ENCODE measurements around the gene USP10.
"Not testable (repeated sequence)": the region's sequence is repeated elsewhere in the genome, so short reads cannot be mapped to it uniquely, and the experiment has no call there.

The USP10 gene

GRCh38 chr16:84746875-84747274 lies 47.1 kb downstream of the USP10 start:
- Histone ChIP-seq H3K79me1 (replicated peaks; ENCODE audit: low read length, poor library complexity, severe bottlenecking) (peaks cover 14% of the 10 kb centered on the region), H4K91ac (ENCODE audit: low read length) (no peak overlapping the region), H2BK120ac (ENCODE audit: low read depth, low read length) (no peak overlapping the region), H3K4me1 (ENCODE audit: control insufficient read depth, insufficient read depth, low read depth, low read length) (peaks cover 2% of the 10 kb centered on the region), H2BK5ac (ENCODE audit: low read depth, low read length, poor library complexity, severe bottlenecking) (no peak overlapping the region), H2AK5ac (ENCODE audit: low read length, severe bottlenecking) (no peak overlapping the region), H3K4me3 (ENCODE audit: insufficient read depth in 1 of 2, low read depth in 1 of 2, low read length in 2 of 2) (no peak overlapping the region), H3K18ac (ENCODE audit: low read depth in 1 of 2, low read length in 2 of 2) (no peak overlapping the region), H4K8ac (ENCODE audit: low read length) (no peak overlapping the region), H3K4me2 (ENCODE audit: low read length, poor library complexity, severe bottlenecking) (no peak overlapping the region), H3K23ac (ENCODE audit: low read length in 2 of 2) (no peak overlapping the region), H3K9ac (ENCODE audit: low read length) (no peak overlapping the region), H3K36me3 (ENCODE audit: control insufficient read depth in 1 of 2, insufficient read depth in 2 of 2, low read depth in 1 of 2, low read length in 2 of 2) (peaks cover 20 to 38% of the 10 kb centered on the region in 2 experiments), H3K27me3 (ENCODE audit: control insufficient read depth in 1 of 2, insufficient read depth in 1 of 2, low read length in 2 of 2) (no peaks in the 10 kb centered on the region), H3K4ac (ENCODE audit: low read depth in 1 of 2, low read length in 2 of 2) (no peak overlapping the region), H2BK12ac (ENCODE audit: low read length in 2 of 2) (no peak overlapping the region), H3K14ac (ENCODE audit: low read length in 2 of 2) (no peak overlapping the region), H2BK15ac (ENCODE audit: low read depth, poor library complexity, severe bottlenecking) (no peak overlapping the region), H2AFZ (ENCODE audit: low read depth, low read length) (no peak overlapping the region), H3K27ac (ENCODE audit: low read length, poor library complexity, severe bottlenecking) (no peak overlapping the region), H3K9me3 (ENCODE audit: control insufficient read depth, low read length) (no peaks in the 10 kb centered on the region)
- DNase-seq: no peak
- WGBS: 97% methylated on average over 11 of the region's 11 CpGs

DNA sequence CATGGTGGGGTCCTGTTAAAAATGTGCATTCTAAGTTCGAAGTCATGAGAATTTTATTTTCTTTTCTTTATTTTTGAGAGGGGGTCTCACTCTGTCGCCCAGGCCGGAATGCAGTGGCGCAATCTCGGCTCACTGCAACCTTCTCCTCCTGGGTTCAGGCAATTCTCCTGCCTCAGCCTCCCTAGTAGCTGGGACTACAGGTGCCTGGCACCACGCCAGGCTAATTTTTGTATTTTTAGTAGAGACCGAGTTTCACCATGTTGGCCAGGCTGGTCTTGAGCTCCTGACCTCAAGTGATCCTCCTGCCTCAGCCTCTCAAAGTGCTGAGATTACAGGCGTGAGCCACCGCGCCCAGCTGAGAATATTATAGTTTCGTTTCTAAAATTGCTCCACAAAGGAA lies 48.4 kb downstream of the USP10 start:
- Histone ChIP-seq H3K79me1 (replicated peaks; ENCODE audit: low read length, poor library complexity, severe bottlenecking) (peaks cover 14% of the 10 kb centered on the region), H3K36me3 (ENCODE audit: control insufficient read depth in 1 of 2, insufficient read depth in 2 of 2, low read depth in 1 of 2, low read length in 2 of 2) (peaks cover 11 to 34% of the 10 kb centered on the region in 2 experiments)
- H3K4me2 ChIP-seq (ENCODE audit: low read length, poor library complexity, severe bottlenecking); H3K9me3 ChIP-seq (ENCODE audit: control insufficient read depth, low read length); H4K91ac ChIP-seq (ENCODE audit: low read length); H3K9ac ChIP-seq (ENCODE audit: low read length); H2BK5ac ChIP-seq (ENCODE audit: low read depth, low read length, poor library complexity, severe bottlenecking); H3K4me1 ChIP-seq (ENCODE audit: control insufficient read depth, insufficient read depth, low read depth, low read length); DNase-seq; H3K4me3 ChIP-seq (ENCODE audit: insufficient read depth in 1 of 2, low read depth in 1 of 2, low read length in 2 of 2); H3K27ac ChIP-seq (ENCODE audit: low read length, poor library complexity, severe bottlenecking); H3K23ac ChIP-seq (ENCODE audit: low read length in 2 of 2); H4K8ac ChIP-seq (ENCODE audit: low read length); H3K4ac ChIP-seq (ENCODE audit: low read depth in 1 of 2, low read length in 2 of 2); H3K14ac ChIP-seq (ENCODE audit: low read length in 2 of 2); H3K18ac ChIP-seq (ENCODE audit: low read depth in 1 of 2, low read length in 2 of 2); H2BK15ac ChIP-seq (ENCODE audit: low read depth, poor library complexity, severe bottlenecking); H2AK5ac ChIP-seq (ENCODE audit: low read length, severe bottlenecking); H2AFZ ChIP-seq (ENCODE audit: low read depth, low read length); H3K27me3 ChIP-seq (ENCODE audit: control insufficient read depth in 1 of 2, insufficient read depth in 1 of 2, low read length in 2 of 2); H2BK12ac ChIP-seq (ENCODE audit: low read length in 2 of 2); H2BK120ac ChIP-seq (ENCODE audit: low read depth, low read length): not testable (repeated sequence)
- WGBS: 93% methylated on average over 10 of the region's 11 CpGs

GRCh38 chr16:84749072-84749471 lies 49.3 kb downstream of the USP10 start:
- Histone ChIP-seq H2AK5ac (ENCODE audit: low read length, severe bottlenecking) (no peak overlapping the region), H2BK12ac (ENCODE audit: low read length in 2 of 2) (no peak overlapping the region), H3K4me3 (ENCODE audit: insufficient read depth in 1 of 2, low read depth in 1 of 2, low read length in 2 of 2) (no peak overlapping the region), H3K27ac (ENCODE audit: low read length, poor library complexity, severe bottlenecking) (no peak overlapping the region), H2BK15ac (ENCODE audit: low read depth, poor library complexity, severe bottlenecking) (no peak overlapping the region), H3K23ac (ENCODE audit: low read length in 2 of 2) (no peak overlapping the region), H2BK5ac (ENCODE audit: low read depth, low read length, poor library complexity, severe bottlenecking) (no peak overlapping the region), H3K9me3 (ENCODE audit: control insufficient read depth, low read length) (no peaks in the 10 kb centered on the region), H3K14ac (ENCODE audit: low read length in 2 of 2) (no peak overlapping the region), H3K18ac (ENCODE audit: low read depth in 1 of 2, low read length in 2 of 2) (no peak overlapping the region), H3K9ac (ENCODE audit: low read length) (no peak overlapping the region), H2BK120ac (ENCODE audit: low read depth, low read length) (no peak overlapping the region), H3K4me2 (ENCODE audit: low read length, poor library complexity, severe bottlenecking) (no peak overlapping the region), H3K36me3 (ENCODE audit: control insufficient read depth in 1 of 2, insufficient read depth in 2 of 2, low read depth in 1 of 2, low read length in 2 of 2) (peaks cover 11 to 34% of the 10 kb centered on the region in 2 experiments), H3K79me1 (replicated peaks; ENCODE audit: low read length, poor library complexity, severe bottlenecking) (peaks cover 16% of the 10 kb centered on the region), H4K8ac (ENCODE audit: low read length) (no peak overlapping the region), H3K27me3 (ENCODE audit: control insufficient read depth in 1 of 2, insufficient read depth in 1 of 2, low read length in 2 of 2) (no peaks in the 10 kb centered on the region), H3K4ac (ENCODE audit: low read depth in 1 of 2, low read length in 2 of 2) (no peak overlapping the region), H2AFZ (ENCODE audit: low read depth, low read length) (no peak overlapping the region), H3K4me1 (ENCODE audit: control insufficient read depth, insufficient read depth, low read depth, low read length) (peaks cover 2% of the 10 kb centered on the region), H4K91ac (ENCODE audit: low read length) (no peak overlapping the region)
- 97% methylated on average over 2 of the region's 2 CpGs for WGBS
- DNase-seq: no peak

GRCh38 chr16:84749815-84750214 lies 50.0 kb downstream of the USP10 start:
- H2BK120ac ChIP-seq (ENCODE audit: low read depth, low read length): no peak overlapping the region
- no peak overlapping the region for H2BK5ac ChIP-seq (ENCODE audit: low read depth, low read length, poor library complexity, severe bottlenecking)
- H3K27ac ChIP-seq (ENCODE audit: low read length, poor library complexity, severe bottlenecking): no peak overlapping the region
- 64% methylated on average over 8 of the region's 8 CpGs for WGBS
- no peak overlapping the region for H3K14ac ChIP-seq (ENCODE audit: low read length in 2 of 2)
- H4K91ac ChIP-seq (ENCODE audit: low read length): no peak overlapping the region
- no peak overlapping the region for H3K4ac ChIP-seq (ENCODE audit: low read depth in 1 of 2, low read length in 2 of 2)
- peaks cover 13% of the 10 kb centered on the region for H3K79me1 ChIP-seq (replicated peaks; ENCODE audit: low read length, poor library complexity, severe bottlenecking)
- H3K9ac ChIP-seq (ENCODE audit: low read length): no peak overlapping the region
- peaks cover 10 to 32% of the 10 kb centered on the region in 2 experiments for H3K36me3 ChIP-seq (ENCODE audit: control insufficient read depth in 1 of 2, insufficient read depth in 2 of 2, low read depth in 1 of 2, low read length in 2 of 2)
- H3K27me3 ChIP-seq (ENCODE audit: control insufficient read depth in 1 of 2, insufficient read depth in 1 of 2, low read length in 2 of 2): no peaks in the 10 kb centered on the region
- H3K9me3 ChIP-seq (ENCODE audit: control insufficient read depth, low read length): no peaks in the 10 kb centered on the region
- H3K18ac ChIP-seq (ENCODE audit: low read depth in 1 of 2, low read length in 2 of 2): no peak overlapping the region
- H3K23ac ChIP-seq (ENCODE audit: low read length in 2 of 2): no peak overlapping the region
- H3K4me3 ChIP-seq (ENCODE audit: insufficient read depth in 1 of 2, low read depth in 1 of 2, low read length in 2 of 2): no peak overlapping the region
- H2BK12ac ChIP-seq (ENCODE audit: low read length in 2 of 2): no peak overlapping the region
- H4K8ac ChIP-seq (ENCODE audit: low read length): no peak overlapping the region
- no peak overlapping the region for H2BK15ac ChIP-seq (ENCODE audit: low read depth, poor library complexity, severe bottlenecking)
- H3K4me2 ChIP-seq (ENCODE audit: low read length, poor library complexity, severe bottlenecking): no peak overlapping the region
- DNase-seq: peak; percentile 89
- no peak overlapping the region for H2AFZ ChIP-seq (ENCODE audit: low read depth, low read length)
- peaks cover 2% of the 10 kb centered on the region for H3K4me1 ChIP-seq (ENCODE audit: control insufficient read depth, insufficient read depth, low read depth, low read length)
- H2AK5ac ChIP-seq (ENCODE audit: low read length, severe bottlenecking): no peak overlapping the region

All from mesenchymal stem cell (in vitro differentiated cells and primary cell).